DND-41 (cell line): ENCODE data around the gene DENND1A.

ENCODE experiments used
- EZH2 ChIP-seq: IDR thresholded peaks from 3 replicates; pipeline ENCODE4 v1.6.1; 2012; ENCODE audit warnings: borderline replicate concordance, low read depth, mild to moderate bottlenecking, moderate library complexity, low read length, inconsistent platforms; ENCODE audit not compliant: severe bottlenecking
- TF ChIP-seq, protein P1 (sequence below): IDR thresholded peaks from 2 replicates; pipeline ENCODE4 v1.5.1; 2012; ENCODE audit warnings: borderline replicate concordance, low read length, moderate library complexity, mild to moderate bottlenecking; ENCODE audit not compliant: poor library complexity, severe bottlenecking; ENCODE audit errors: extremely low read depth

DNA sequence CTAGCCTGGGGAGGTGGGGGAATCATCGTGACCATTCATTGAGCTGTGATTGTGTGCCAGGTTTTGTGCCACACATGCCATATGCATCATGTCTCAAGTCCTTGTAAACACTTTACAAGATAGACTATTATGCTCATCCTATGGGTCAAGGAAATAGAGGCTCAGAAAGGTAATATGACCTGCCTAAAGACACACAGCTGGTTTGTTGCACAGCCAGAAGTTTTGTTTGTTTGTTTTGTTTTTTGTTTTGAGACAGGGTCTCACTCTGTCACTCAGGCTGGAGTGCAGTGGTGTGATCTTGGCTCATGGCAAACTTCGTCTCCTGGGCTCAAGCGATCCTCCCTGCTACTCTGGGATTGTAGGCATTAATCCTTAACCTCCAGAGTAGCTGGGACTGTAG, 595.3 kb downstream of the DENND1A start:
- TF ChIP-seq, protein P1, sequence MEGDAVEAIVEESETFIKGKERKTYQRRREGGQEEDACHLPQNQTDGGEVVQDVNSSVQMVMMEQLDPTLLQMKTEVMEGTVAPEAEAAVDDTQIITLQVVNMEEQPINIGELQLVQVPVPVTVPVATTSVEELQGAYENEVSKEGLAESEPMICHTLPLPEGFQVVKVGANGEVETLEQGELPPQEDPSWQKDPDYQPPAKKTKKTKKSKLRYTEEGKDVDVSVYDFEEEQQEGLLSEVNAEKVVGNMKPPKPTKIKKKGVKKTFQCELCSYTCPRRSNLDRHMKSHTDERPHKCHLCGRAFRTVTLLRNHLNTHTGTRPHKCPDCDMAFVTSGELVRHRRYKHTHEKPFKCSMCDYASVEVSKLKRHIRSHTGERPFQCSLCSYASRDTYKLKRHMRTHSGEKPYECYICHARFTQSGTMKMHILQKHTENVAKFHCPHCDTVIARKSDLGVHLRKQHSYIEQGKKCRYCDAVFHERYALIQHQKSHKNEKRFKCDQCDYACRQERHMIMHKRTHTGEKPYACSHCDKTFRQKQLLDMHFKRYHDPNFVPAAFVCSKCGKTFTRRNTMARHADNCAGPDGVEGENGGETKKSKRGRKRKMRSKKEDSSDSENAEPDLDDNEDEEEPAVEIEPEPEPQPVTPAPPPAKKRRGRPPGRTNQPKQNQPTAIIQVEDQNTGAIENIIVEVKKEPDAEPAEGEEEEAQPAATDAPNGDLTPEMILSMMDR: no peak
- TF ChIP-seq EZH2: no peak
